OCI-M1 (cell line): Measurements from ENCODE around the gene NEAT1.

Experiments
- DNase-seq: peaks from one replicate; lab custom pipeline; 2025; lab: John Stamatoyannopoulos, UW

The NEAT1 gene

GRCh38 chr11:65421794-65422632 lies 585 bp upstream of the NEAT1 start:
- peak; percentile 98 for DNase-seq

- peak; percentile 68 for DNase-seq
Observed at GRCh38 chr11:65423516-65424204, 1.1 kb downstream of the NEAT1 start.

- DNase-seq: peak; percentile 79
Observed at GRCh38 chr11:65424205-65425104, 1.9 kb downstream of the NEAT1 start.

- peak; percentile 86 for DNase-seq
Observed at GRCh38 chr11:65425105-65425970, 2.7 kb downstream of the NEAT1 start.

GRCh38 chr11:65425971-65426838 lies 3.6 kb downstream of the NEAT1 start:
- peak; percentile 92 for DNase-seq

- DNase-seq: peak; percentile 92
Observed at GRCh38 chr11:65426839-65427690, 4.5 kb downstream of the NEAT1 start.

GRCh38 chr11:65427691-65428577 lies 5.3 kb downstream of the NEAT1 start:
- peak; percentile 83 for DNase-seq

GRCh38 chr11:65428578-65429067 lies 6.0 kb downstream of the NEAT1 start:
- no peak for DNase-seq

GRCh38 chr11:65429068-65429681 lies 6.6 kb downstream of the NEAT1 start:
- DNase-seq: peak; percentile 70

GRCh38 chr11:65429724-65430405 lies 7.3 kb downstream of the NEAT1 start:
- peak; percentile 79 for DNase-seq

- no peak for DNase-seq
Observed at GRCh38 chr11:65430406-65431217, 8.0 kb downstream of the NEAT1 start.

GRCh38 chr11:65431451-65432099 lies 9.0 kb downstream of the NEAT1 start:
- no peak for DNase-seq

- DNase-seq: no peak
Observed at GRCh38 chr11:65432100-65432650, 9.6 kb downstream of the NEAT1 start.

- DNase-seq: peak; percentile 80
Observed at GRCh38 chr11:65432686-65433582, 10.3 kb downstream of the NEAT1 start.
